Measurements from ENCODE around the gene PDZD4.

DNA sequence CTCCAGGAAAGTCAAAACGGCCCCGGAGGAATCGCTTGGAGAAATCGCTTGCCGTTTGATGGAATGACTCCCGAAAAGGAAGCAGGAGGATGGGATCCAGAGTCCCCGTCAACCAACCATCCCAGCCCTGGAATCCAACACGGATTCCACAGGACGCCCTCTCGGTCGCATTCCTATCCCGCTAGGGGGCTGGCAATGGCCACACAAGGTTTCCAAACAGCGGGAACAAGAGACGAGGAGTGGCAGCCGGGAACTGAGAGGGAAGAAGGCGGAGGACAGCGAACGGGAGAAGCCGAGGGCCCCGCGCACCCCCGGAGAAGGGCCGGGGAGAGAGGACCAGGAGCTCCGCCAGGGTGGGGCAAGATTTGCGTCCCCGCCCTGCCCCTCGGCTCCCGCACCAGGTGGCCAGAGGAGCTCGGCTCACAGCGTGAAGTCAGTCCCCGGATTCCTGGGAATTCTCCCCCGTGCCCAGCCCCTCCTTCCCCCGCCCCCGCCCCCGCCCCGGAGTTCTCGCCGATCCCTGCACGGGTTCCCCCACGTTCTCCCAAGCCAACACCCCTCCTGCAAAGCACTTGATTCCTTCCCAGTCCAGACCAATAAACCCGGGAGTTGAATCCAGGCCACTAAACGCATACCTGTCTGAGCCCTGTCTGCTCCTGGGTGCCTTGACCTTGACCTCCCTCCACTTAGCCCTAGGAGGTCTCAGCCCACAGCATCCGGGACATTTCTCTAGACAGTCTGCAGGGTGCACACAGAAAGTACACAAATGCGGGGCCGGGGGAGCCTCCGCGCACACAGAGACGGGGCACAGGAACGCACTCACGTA is 1.4 kb downstream of the PDZD4 start:
- no peak for TF ChIP-seq POLR2AphosphoS5 (IDR thresholded peaks at IDR 0.05)
- TF ChIP-seq, protein P1, sequence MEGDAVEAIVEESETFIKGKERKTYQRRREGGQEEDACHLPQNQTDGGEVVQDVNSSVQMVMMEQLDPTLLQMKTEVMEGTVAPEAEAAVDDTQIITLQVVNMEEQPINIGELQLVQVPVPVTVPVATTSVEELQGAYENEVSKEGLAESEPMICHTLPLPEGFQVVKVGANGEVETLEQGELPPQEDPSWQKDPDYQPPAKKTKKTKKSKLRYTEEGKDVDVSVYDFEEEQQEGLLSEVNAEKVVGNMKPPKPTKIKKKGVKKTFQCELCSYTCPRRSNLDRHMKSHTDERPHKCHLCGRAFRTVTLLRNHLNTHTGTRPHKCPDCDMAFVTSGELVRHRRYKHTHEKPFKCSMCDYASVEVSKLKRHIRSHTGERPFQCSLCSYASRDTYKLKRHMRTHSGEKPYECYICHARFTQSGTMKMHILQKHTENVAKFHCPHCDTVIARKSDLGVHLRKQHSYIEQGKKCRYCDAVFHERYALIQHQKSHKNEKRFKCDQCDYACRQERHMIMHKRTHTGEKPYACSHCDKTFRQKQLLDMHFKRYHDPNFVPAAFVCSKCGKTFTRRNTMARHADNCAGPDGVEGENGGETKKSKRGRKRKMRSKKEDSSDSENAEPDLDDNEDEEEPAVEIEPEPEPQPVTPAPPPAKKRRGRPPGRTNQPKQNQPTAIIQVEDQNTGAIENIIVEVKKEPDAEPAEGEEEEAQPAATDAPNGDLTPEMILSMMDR (IDR thresholded peaks at IDR 0.05): no peak
- TF ChIP-seq POLR2A (IDR thresholded peaks at IDR 0.05; ENCODE audit: low read depth): no peak
- no peak for TF ChIP-seq EP300 (IDR thresholded peaks at IDR 0.05)
